GM21576 (cell line): ENCODE data around the gene COL18A1.
"Not testable (repeated sequence)": the region's sequence is repeated elsewhere in the genome, so short reads cannot be mapped to it uniquely, and the experiment has no call there.

Experiments used
- ATAC-seq: cut with Tn5 transposase; IDR thresholded peaks from one replicate; pipeline ENCODE4 v1.9.1; 2021; ENCODE audit warnings: mild to moderate bottlenecking, moderate library complexity; ENCODE audit not compliant: unreplicated experiment

COL18A1 gene

DNA sequence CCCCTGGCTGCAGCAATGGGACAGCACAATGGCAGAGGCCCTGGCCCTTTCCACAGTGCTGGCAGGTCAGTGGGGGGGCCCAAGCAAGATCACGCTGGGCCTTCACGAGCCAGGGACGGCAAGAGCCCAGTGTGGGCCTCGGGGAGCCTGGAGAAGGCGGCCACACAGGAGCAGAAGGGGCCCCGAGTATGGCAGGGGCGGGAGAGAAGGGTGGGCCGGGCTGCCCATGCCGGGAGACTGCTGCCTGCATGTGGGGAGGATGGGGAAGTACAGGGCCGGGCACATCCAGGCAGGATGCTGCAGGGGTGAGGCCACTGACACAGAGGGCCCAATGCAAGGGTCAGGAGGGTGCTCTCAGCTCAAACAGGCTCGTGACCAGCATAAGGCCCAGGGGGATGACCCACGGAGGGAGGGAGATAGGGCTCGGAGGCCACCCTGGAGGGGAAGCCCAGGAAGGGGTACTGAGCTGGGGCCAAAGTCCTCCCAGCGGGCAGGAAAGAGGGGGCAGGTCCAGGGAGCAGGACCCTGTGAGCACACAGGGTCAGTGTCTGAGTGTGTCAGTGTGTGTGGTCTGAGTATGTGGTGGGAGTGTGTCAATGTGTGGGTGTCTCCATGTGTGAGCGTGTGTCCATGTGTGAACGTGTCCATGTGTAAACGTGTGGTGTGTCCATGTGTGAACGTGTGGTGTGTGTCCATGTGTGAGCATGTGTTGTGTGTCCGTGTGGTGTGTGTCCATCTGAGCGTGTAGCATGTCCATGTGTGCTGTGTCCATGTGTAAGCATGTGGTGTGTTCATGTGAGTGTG is 124.2 kb downstream of the COL18A1 start:
- no peak for ATAC-seq

DNA sequence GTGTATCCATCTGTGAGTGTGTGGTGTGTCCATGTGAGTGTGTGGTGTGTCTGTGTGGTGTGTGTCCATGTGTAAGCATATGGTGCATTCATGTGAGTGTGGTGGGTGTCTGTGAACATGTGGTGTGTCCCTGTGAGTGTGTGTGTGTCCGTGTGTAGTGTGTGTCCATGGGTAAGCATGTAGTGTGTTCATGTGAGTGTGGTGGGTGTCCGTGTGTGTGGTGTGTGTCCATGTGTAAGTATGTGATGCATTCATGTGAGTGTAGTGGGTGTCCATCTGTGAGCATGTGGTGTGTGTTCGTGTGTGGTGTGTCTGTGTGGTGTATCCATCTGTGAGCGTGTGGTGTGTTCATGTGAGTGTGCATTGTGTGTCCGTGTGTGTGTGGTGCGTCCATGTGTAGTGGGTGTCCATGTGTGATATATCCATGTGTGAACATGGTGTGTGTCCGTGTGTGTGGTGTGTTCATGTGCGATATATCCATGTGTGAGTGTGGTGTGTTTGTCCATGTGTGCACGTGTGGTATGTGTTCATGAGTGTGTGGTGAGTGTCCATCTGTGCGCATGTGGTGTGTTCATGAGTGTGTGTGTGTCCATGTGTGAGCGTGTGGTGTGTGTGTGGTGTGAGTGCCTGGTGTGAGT is 124.9 kb downstream of the COL18A1 start:
- no peak for ATAC-seq

GRCh38 chr21:45530423-45531113 is 125.6 kb downstream of the COL18A1 start:
- ATAC-seq = no peak

DNA sequence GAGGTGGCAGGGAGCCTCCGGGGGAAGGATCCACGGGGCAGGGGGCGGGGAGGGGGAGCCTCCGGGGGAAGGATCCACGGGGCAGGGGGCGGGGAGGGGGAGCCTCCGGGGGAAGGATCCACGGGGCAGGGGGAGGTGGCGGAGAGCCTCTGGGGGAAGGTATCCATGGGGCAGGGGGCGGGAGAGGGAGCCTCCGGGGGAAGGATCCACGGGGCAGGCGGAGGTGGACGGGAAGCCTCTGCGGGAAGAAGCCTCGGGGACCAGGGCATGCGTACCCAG is 126.1 kb downstream of the COL18A1 start:
- ATAC-seq = not testable (repeated sequence)

- ATAC-seq = no peak
These were observed 126.6 kb downstream of the COL18A1 start for GRCh38 chr21:45531393-45532215.

- no peak for ATAC-seq
These were observed 127.9 kb downstream of the COL18A1 start for GRCh38 chr21:45532826-45533360.

DNA sequence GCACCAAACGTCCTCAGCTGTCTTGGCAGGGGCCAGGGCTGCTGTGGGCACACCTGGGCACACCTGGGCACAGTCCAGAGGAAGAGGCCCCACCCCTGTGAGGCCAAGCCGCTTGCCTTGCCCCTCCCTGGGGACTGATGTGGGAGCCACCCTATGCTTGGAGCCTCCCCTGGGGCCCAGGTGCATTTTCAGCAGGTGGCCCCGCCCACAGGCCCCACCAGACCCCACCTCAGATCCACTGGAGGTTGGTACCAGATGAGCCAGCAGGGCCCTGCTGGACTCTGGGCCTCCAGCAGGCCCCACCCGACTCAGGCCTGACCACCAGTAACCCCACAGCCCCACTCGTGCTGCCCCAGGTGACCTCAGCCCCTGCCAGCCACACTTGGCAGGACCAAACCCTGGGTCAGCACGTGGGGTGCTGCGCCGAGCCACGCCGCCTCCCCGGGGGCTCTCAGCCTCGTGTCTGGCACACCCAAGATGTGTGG is 128.4 kb downstream of the COL18A1 start:
- ATAC-seq = no peak

DNA sequence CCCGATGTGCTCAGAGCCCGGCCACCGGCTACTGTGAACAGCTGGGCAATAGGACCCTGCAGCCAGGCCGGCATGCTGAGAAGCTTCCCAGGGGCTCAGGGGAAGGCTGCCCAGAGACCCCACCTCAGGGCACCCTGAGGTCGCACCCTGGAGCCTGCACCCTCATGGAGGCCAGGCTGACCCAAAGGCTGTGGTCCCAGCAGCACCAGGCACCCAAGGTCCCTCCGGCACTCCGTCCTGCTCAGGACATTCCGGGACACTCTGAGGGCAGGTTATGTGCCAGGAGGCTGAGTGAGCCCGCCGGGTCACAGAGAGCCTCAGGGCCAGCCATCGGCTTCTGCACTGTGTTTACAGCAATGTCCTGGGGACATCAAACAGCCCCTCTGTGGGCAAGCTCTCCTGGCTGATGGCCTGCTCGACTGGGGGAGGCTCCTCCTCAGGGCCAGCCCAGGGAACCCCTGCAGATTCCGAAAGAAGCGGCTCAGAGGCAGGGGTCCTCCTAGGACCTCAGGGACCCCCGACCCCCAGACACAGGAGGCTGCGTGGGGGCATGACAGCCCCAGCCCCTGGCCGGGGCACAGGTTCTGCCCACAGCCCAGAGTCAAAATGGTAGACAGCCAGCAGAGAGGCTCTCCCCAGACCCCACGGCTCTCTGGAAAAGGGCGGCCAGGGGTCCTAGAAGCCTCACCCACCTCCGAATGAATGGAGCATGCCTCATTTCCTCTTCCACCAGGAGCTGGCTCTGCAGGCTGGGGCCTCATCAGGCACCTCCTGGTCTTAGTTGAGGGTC is 129.1 kb downstream of the COL18A1 start:
- no peak for ATAC-seq

GRCh38 chr21:45534636-45535331 is 129.8 kb downstream of the COL18A1 start:
- no peak for ATAC-seq

GRCh38 chr21:45535341-45536081 is 130.5 kb downstream of the COL18A1 start:
- ATAC-seq = no peak

DNA sequence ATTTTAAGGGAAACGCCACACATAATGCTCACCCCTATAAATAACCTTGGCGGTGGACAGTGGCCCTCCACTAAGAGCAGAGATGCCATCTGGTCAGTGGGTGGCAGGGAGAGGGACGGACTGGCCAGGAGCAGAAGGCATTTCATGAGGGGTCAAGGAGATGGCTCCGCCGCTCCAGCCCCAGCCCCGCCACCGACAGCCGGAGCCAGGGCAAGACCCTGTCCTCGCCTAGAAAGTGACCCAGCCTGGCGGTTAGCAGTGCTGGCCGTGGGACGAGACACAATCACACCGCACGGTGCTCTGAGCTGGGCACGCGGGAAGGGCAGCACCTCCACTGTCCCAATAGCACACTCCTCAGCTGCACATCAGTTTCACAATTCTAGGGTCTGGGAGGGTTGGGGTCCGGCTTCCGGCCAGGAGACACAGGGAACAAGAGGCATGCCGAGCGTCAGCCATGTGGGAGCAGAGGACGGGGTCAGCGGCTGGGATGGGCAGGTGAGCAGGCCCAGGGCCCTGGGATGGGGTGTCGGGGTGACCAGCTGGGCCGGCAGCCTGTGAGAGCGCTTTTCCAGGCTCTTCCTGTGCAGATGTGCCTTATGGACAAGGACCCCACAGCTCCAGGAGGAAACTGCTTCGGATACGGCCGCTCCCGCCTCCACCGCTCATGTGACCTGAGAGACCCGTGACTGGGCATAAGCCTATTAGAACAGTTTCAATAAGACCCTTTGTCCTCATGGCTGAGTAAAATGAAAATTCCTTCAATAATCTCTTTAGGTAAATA is 131.5 kb downstream of the COL18A1 start:
- no peak for ATAC-seq

DNA sequence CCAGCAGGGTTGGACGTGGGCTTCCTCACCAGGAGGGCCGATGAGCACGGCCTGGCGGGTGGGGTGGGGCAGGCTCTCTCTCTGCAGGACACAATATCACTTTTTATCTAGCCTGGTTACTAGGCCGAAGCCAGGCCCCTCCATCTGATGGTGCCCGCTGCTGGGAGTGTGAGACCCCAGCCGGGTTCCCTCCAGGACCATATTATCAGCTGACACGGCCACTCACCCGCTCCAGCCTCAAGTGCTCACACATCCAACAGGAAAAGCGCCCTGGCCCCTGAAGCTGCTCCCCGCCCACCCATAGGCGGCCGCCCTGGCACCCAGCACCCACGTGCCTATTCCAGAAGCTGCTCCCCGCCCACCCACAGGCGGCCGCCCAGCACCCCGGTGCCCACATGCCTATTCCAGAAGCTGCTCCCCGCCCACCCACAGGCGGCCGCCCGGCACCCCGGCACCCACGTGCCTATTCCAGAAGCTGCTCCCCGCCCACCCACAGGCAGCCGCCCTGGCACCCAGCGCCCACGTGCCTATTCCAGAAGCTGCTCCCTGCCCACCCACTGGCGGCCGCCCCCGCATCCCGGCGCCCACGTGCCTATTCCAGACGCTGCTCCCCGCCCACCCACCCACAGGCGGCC is 132.3 kb downstream of the COL18A1 start:
- ATAC-seq = no peak

GRCh38 chr21:45537746-45538291 is 132.9 kb downstream of the COL18A1 start:
- ATAC-seq = no peak

DNA sequence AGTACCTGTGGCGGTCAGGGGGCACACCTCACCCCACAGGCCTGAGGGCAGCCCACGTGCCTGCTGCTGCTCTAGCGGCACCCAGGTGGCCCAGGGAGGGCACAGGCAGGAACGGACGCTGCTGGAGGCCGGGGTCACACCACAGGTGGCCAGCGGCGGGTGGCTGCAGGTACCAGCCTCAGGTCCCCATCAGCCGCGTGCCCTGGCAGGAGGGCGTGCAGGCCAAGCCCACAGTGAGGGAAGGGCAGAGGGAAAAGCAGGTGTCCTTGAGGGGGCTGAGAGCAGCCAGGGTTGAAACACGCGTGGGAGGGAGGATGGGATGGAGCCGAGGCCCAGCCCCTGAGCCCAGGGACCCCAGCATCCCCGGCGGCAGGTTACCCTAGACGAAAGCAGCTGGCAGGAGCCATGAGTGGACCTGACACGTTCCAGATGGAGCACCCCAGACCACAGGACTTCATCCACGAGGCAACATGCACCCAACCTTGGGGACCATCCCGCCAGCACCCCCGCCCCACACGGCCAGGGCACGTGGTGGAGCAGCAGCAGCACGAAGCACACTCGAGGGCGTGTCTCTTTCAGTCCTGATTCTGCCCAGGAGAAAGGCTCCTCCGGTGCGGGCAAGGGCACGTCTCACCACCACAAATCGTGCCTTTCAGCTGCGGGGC is 133.5 kb downstream of the COL18A1 start:
- no peak for ATAC-seq

GRCh38 chr21:45539046-45539795 is 134.3 kb downstream of the COL18A1 start:
- no peak for ATAC-seq
